Activated CD8-positive, alpha-beta T cell treated with anti-CD3 and anti-CD28 coated beads, Interleukin-2, amount 10 ng/mL, durations not matched to agents 7 days and 5 days (primary cell): ENCODE measurements around the gene NAMPT. TPM values are rescaled to one million over a fixed set of nuclear protein-coding genes. Genes with fewer than 3 reads are reported as not detected.
A peak's percentile ranks its signal among the peaks of the same experiment; 100 is the strongest.

Experiments used
- ATAC-seq: fragments of 150-1000 bp; cut with Tn5 transposase; one replicate; pipeline ENCODE4 v1.10.0; 2021; ENCODE audit warnings: moderate library complexity
- CTCF ChIA-PET: fragments of 350-600 bp; sonication (Branson Sonifier 250); formaldehyde crosslinking; loops from one replicate; lab custom pipeline; 2021; ENCODE audit warnings: antibody characterized with exemption; lab: Charles Lee
- POLR2A ChIA-PET: fragments of 350-600 bp; sonication (Branson Sonifier 250); formaldehyde crosslinking; loops from one replicate; lab custom pipeline; 2021; ENCODE audit warnings: antibody characterized with exemption; lab: Charles Lee
- DNase-seq: peaks from one replicate; pipeline ENCODE4 v3.0.0-alpha.2; 2020
- H3K27ac Mint-ChIP-seq: one replicate; pipeline ENCODE4 v1.8.0; 2021; ENCODE audit warnings: mild to moderate bottlenecking, mixed read lengths
- H3K27me3 Mint-ChIP-seq: one replicate; pipeline ENCODE4 v1.8.0; 2021; ENCODE audit warnings: low read depth, mixed read lengths
- H3K36me3 Mint-ChIP-seq: one replicate; pipeline ENCODE4 v1.8.0; 2021; ENCODE audit warnings: low read depth, mixed read lengths
- H3K4me1 Mint-ChIP-seq: one replicate; pipeline ENCODE4 v1.8.0; 2021; ENCODE audit warnings: low read depth, mixed read lengths
- H3K4me3 Mint-ChIP-seq: one replicate; pipeline ENCODE4 v1.8.0; 2021; ENCODE audit warnings: mild to moderate bottlenecking, mixed read lengths
- H3K9me3 Mint-ChIP-seq: one replicate; pipeline ENCODE4 v1.8.0; 2022; ENCODE audit warnings: mixed read lengths; ENCODE audit not compliant: insufficient read depth
- total RNA-seq, 2 experiments: library from RNA; stranded (reverse); gene quantifications; one replicate each; pipeline ENCODE4 v1.2.3, GENCODE V29; 2021

NAMPT gene
- total RNA-seq, 2 experiments from 2014 or later, result 65.5 to 69.3 TPM

DNA sequence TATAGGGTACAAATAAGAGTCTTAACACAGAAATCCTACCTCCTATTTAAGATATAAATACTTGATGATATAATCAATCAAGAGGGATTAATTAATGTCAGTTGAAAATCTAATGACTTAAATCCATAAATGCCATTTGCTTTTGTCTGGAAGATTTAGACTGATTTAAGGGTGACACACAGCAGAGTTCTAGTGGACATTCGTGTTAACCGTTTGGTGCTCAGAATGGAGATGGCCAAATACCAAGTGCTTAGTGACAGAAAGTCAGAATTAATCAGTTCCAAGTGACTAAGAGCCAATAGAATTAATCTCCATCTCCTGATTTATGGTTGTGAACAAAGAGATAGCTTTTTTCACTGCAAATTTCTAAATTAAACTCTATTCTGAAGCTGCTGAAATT is 36.2 kb downstream of the NAMPT start:
- Mint-ChIP-seq H3K36me3 (peaks cover 45% of the 10 kb centered on the region), H3K9me3 (peaks cover 6% of the 10 kb centered on the region), H3K4me1 (no peaks in the 10 kb centered on the region), H3K27ac (no peak overlapping the region), H3K27me3 (no peaks in the 10 kb centered on the region), H3K4me3 (no peak overlapping the region)
- no peak for DNase-seq
- CTCF ChIA-PET, result no interaction called here
- POLR2A ChIA-PET, result no interaction called here
- no peak for ATAC-seq

DNA sequence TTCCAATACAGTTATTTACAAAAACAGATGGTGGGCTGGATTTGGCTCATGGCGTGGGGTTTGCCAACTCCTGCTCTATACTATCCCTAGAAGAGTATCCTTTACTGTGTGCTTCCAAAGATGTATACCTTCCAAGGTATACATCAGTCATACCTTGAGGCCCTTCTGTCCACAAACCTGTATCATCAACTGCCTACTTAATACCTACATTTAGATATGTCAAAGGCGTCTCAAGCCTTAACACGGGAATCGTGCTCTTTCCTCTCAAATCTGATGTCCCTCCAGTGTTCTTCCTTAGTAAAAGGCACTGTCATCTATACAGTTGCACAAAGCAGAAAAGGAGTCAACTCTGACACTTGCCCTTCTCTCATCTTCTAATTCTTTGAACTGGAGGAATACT is 36.9 kb downstream of the NAMPT start:
- peaks cover 38% of the 10 kb centered on the region for H3K36me3 Mint-ChIP-seq
- DNase-seq (no peak), ATAC-seq (peak; percentile 20)
- ChIA-PET CTCF (no interaction called here), POLR2A (no interaction called here)
- no peaks in the 10 kb centered on the region for H3K4me1 Mint-ChIP-seq
- H3K9me3 Mint-ChIP-seq, result peaks cover 6% of the 10 kb centered on the region
- H3K4me3 Mint-ChIP-seq, result no peak overlapping the region
- no peak overlapping the region for H3K27ac Mint-ChIP-seq
- H3K27me3 Mint-ChIP-seq, result no peaks in the 10 kb centered on the region

DNA sequence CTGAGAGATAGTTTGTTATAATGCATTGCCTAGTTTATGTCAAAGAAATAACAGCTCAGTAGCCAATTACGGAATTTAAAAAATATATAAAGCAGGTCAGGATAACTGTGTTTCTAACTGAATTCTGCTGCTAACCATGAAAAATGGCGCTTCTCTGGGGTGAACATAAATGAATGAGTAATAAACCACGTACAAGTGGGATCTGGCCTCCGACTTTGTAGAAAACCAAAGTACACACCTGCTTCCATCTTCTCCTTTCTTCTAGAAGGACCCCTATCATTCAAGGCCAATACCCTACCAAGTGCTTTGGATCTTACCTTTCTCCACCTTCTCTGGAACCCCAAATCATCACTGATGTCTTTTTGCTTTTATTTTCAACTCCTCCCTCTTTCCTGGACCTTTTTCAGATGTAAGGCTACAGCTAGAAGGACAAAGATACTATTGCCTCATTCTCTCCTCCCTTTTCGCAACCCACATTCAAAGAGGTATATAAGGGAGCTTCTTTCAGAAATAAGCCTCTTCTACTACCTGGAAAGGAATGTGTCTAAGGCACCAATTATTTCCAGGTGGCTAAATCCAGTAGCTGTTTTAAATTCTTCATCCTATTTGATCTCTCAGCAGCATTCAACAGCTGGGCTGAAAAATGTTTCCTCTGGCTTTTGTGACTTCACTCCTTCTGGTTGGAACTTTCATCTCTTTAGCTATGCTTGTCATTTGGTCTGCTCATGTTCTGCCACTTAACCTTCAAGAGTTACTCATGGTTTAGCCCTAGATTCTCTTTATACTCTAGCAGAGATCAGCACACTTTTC is 37.7 kb downstream of the NAMPT start:
- peaks cover 6% of the 10 kb centered on the region for H3K9me3 Mint-ChIP-seq
- no peaks in the 10 kb centered on the region for H3K4me1 Mint-ChIP-seq
- peaks cover 34% of the 10 kb centered on the region for H3K36me3 Mint-ChIP-seq
- H3K27ac Mint-ChIP-seq, result no peak overlapping the region
- DNase-seq, result no peak
- no peaks in the 10 kb centered on the region for H3K27me3 Mint-ChIP-seq
- CTCF ChIA-PET, result no interaction called here
- POLR2A ChIA-PET, result no interaction called here
- H3K4me3 Mint-ChIP-seq, result no peak overlapping the region
- ATAC-seq, result peak; percentile 25

DNA sequence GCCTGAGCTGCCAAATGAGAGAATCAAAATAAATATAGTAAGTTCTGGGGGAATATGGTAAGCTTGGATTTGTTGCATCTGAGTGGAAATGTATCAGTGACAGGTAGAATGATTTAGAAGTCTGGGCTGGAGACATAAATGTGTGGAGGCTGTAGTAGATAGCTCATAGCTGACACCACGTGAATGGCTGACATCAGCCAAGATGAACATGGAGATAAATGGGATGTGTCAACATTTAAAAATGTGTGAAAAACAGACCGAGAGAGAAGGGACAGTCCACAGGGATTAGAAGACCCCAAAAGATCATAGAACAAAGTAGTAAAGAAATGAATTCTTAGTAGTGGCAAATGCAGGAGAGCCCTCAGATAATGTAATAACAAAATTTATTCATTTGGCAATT is 40.9 kb downstream of the NAMPT start:
- H3K36me3 Mint-ChIP-seq, result peaks cover 21% of the 10 kb centered on the region
- no peak overlapping the region for H3K27ac Mint-ChIP-seq
- DNase-seq, result no peak
- H3K4me1 Mint-ChIP-seq, result no peaks in the 10 kb centered on the region
- H3K4me3 Mint-ChIP-seq, result no peak overlapping the region
- ATAC-seq, result no peak
- ChIA-PET POLR2A (no interaction called here), CTCF (no interaction called here)
- peaks cover 6% of the 10 kb centered on the region for H3K9me3 Mint-ChIP-seq
- no peaks in the 10 kb centered on the region for H3K27me3 Mint-ChIP-seq

DNA sequence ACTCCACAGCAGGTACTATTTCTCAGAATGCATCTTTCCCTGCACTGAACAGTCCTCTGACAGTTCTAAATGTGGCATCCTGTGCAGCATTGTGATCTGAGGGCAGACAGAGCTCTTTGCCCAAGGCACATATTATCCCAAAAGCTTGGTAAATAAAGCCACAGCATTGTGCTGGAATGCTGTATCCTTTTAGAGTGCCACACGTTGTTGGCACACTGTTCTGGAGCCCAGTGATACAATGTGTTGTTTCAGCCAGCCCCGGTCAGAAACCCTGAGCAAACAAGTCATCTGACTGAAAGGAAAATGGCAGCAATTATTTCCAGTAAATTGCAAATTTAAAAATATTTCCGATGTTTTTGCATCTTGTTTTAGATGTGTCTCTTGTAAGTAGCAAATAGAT is 45.4 kb downstream of the NAMPT start:
- ChIA-PET CTCF (no interaction called here), POLR2A (no interaction called here)
- no peaks in the 10 kb centered on the region for H3K4me1 Mint-ChIP-seq
- H3K36me3 Mint-ChIP-seq, result no peaks in the 10 kb centered on the region
- no peak overlapping the region for H3K27ac Mint-ChIP-seq
- H3K9me3 Mint-ChIP-seq, result no peaks in the 10 kb centered on the region
- ATAC-seq, result no peak
- no peak for DNase-seq
- no peak overlapping the region for H3K4me3 Mint-ChIP-seq
- H3K27me3 Mint-ChIP-seq, result peaks cover 5% of the 10 kb centered on the region

DNA sequence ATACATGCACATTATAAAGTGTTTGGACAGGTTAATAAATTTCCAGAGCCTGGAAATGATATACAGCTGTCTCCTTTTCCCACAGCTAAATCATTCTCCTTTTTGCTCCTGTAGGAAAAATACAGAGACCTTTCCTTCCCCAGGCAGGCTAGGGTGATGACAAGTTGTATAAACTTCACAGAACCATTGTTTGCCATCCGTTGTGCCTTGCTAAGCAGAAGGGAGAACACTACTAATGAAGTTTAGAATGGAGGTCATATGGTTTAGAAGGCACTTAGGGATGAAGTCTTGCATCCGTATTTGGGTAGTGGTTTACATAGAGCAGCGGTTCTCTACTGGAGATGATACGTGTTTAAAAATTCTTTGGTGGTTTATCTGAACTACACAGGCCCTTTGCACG is 46.0 kb downstream of the NAMPT start:
- H3K27ac Mint-ChIP-seq, result no peak overlapping the region
- peaks cover 10% of the 10 kb centered on the region for H3K27me3 Mint-ChIP-seq
- H3K36me3 Mint-ChIP-seq, result no peaks in the 10 kb centered on the region
- no peak for ATAC-seq
- POLR2A ChIA-PET, result no interaction called here
- H3K9me3 Mint-ChIP-seq, result no peaks in the 10 kb centered on the region
- no peak for DNase-seq
- no peaks in the 10 kb centered on the region for H3K4me1 Mint-ChIP-seq
- no peak overlapping the region for H3K4me3 Mint-ChIP-seq
- CTCF ChIA-PET, result no interaction called here

DNA sequence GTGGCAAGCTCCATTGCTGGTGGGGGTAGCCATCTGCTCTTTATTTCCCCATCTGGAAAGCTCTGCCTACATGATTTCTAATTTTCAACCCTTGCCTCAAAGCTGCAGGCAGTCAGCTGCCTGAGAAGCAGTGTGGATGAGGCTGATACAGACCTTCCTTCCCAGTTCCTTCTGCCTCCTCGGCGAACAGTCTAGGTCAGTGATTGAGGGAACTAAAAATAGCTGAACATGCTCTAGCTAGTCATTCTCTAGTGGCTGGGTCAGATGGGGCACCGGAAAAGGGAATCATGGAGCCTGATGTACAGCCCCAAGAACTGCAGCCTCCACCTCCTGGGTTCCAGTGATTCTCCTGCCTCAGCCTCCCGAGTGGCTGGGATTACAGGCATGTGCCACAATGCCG is 48.7 kb downstream of the NAMPT start:
- Mint-ChIP-seq H3K4me3 (no peak overlapping the region), H3K27ac (no peak overlapping the region)
- CTCF ChIA-PET, result no interaction called here

DNA sequence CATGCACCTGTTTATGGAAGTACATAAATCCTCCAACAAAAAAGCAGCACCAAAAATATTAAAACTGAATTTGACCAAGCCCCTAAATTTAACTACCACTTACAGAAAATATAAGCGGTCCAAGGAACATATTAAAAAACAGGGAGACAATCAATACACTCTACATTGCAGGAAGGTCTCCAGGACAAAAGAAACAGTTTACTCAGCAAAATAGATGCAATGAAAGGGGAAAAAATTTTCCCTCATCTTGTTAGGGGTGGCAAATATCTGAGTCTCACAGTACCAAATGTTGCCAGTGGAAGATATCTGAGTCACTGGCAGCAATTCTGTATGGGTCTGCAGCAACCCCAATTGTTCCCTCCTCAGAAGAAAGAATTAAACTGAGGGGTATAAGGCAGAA is 50.4 kb downstream of the NAMPT start:
- ChIA-PET POLR2A (no interaction called here), CTCF (no interaction called here)
- H3K27me3 Mint-ChIP-seq, result peaks cover 19% of the 10 kb centered on the region
- ATAC-seq (no peak), DNase-seq (no peak)
- H3K9me3 Mint-ChIP-seq, result no peaks in the 10 kb centered on the region
- H3K4me1 Mint-ChIP-seq, result no peaks in the 10 kb centered on the region
- H3K27ac Mint-ChIP-seq, result no peak overlapping the region
- H3K36me3 Mint-ChIP-seq, result no peaks in the 10 kb centered on the region
- H3K4me3 Mint-ChIP-seq, result no peak overlapping the region

More for the DNA sequence above, 48.7 kb downstream of the NAMPT start:
- POLR2A ChIA-PET, result no interaction called here
- Mint-ChIP-seq H3K9me3 (no peaks in the 10 kb centered on the region), H3K27me3 (peaks cover 19% of the 10 kb centered on the region), H3K4me1 (no peaks in the 10 kb centered on the region), H3K36me3 (no peaks in the 10 kb centered on the region)
- ATAC-seq (no peak), DNase-seq (no peak)

DNA sequence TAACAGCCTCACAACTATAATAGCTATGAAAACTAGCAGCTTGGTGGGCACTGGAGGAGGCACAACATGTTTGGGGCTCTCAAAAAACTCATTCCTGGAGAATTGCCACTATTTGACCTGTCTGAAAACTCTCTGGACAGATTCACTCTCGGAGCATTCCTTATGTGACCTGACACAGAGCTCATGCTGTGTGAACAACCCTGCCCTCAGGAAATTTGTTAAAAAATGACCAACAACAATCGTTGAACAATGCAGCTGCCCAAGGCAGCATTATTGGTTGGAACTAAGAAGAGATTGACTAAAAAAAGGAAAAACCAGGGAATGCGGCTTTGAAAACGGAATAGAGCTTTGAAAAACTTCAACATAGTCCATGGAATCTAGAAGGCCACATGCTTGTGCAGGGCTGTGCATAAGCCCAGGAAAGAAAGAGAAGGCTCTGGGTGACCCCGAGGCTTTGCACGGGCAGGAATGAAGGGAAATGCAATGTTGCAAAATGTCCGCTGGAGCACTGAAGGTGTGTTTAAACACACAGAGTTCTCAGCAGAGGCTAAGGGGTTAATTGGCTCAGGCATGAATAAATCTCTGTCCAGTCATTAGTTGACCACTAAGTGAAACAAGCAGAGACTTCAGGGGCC is 52.8 kb downstream of the NAMPT start:
- H3K9me3 Mint-ChIP-seq, result no peaks in the 10 kb centered on the region
- H3K4me3 Mint-ChIP-seq, result no peak overlapping the region
- no peak for ATAC-seq
- no peak overlapping the region for H3K27ac Mint-ChIP-seq
- H3K36me3 Mint-ChIP-seq, result no peaks in the 10 kb centered on the region
- peaks cover 34% of the 10 kb centered on the region for H3K27me3 Mint-ChIP-seq
- ChIA-PET CTCF (no interaction called here), POLR2A (no interaction called here)
- DNase-seq, result no peak
- no peaks in the 10 kb centered on the region for H3K4me1 Mint-ChIP-seq

DNA sequence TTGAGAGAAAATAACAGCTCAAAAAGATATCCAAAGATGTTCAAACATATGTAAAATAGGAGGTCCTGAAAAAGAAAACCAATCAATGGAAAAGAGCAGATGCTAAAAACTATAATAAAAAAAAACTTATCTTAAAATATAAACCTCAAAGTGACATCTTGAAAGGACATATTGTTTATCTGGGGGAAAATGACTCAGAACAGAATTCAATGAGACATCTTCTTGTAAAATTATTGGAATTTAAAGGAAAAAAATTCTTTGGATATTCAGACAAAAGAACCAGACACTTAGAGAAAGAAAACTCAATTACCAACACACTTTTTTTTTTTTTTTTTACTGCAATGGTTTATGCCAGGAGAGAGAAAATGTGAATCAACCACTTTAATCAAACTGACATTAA is 58.9 kb downstream of the NAMPT start:
- H3K4me3 Mint-ChIP-seq, result no peak overlapping the region
- peaks cover 23% of the 10 kb centered on the region for H3K27me3 Mint-ChIP-seq
- DNase-seq (no peak), ATAC-seq (no peak)
- no peaks in the 10 kb centered on the region for H3K36me3 Mint-ChIP-seq
- H3K9me3 Mint-ChIP-seq, result no peaks in the 10 kb centered on the region
- ChIA-PET CTCF (interaction anchor here (1.1 kb wide), 1 partner anchor 49 kb away, joined by 4 read pairs; no protein-coding TSS in a partner anchor), POLR2A (interaction anchor here (0.5 kb wide), 1 partner anchor 22 kb away, joined by 3 read pairs; no protein-coding TSS in a partner anchor)
- H3K4me1 Mint-ChIP-seq, result peaks cover 17% of the 10 kb centered on the region
- H3K27ac Mint-ChIP-seq, result no peak overlapping the region

DNA sequence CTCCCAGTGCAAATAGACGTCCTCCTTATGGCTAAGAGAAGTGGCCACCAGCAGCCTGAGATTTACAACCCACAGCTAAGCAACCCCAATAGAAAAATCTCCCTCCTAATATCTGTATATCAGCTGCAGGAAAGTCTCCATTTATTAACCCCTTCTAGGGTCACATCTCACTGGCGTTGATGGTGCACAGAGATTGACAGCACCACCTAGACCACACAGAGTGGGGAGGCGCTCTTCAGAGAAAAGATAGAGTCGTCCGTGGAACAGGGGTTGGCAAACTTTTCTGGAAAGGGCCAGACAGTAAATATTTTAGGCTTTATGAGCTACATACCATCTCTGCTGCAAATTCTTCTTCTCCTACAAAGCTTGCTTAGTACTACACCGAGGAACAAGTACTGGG is 60.0 kb downstream of the NAMPT start:
- ATAC-seq (no peak), DNase-seq (no peak)
- Mint-ChIP-seq H3K36me3 (no peaks in the 10 kb centered on the region), H3K27ac (no peak overlapping the region), H3K9me3 (no peaks in the 10 kb centered on the region), H3K4me1 (peaks cover 19% of the 10 kb centered on the region), H3K27me3 (peaks cover 23% of the 10 kb centered on the region), H3K4me3 (no peak overlapping the region)
- POLR2A ChIA-PET, result interaction anchor here (0.6 kb wide), 1 partner anchor 78 kb away, joined by 3 read pairs; no protein-coding TSS in a partner anchor
- CTCF ChIA-PET, result interaction anchor here (1.1 kb wide), 1 partner anchor 48 kb away, joined by 4 read pairs; no protein-coding TSS in a partner anchor

DNA sequence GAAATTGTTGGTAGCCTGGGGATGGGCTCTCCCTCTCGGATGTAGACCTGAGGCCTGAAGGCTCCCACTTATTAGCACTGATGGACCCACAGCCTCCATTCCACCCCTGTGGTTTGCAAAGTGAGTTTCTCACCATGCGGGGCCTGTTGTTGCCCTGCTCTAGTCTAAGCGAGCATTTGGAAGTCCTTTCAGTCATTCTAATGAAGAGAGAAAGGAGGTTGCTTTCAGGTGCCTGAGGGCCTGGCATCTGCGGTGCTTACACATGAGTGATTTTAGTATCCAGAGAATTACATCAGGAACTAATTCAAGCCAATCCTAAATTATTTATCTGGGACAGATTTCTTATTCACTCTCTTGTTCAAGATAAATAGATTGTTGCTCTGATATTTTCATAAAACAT is 61.6 kb downstream of the NAMPT start:
- POLR2A ChIA-PET, result no interaction called here
- no peak for DNase-seq
- CTCF ChIA-PET, result interaction anchor here (1.4 kb wide), 1 partner anchor 47 kb away, joined by 5 read pairs; no protein-coding TSS in a partner anchor
- Mint-ChIP-seq H3K36me3 (no peaks in the 10 kb centered on the region), H3K27ac (no peak overlapping the region), H3K4me1 (peaks cover 26% of the 10 kb centered on the region), H3K4me3 (no peak overlapping the region), H3K27me3 (peaks cover 18% of the 10 kb centered on the region), H3K9me3 (no peaks in the 10 kb centered on the region)
- no peak for ATAC-seq
